H9 (cell line): Measurements from ENCODE around the gene KCTD12. TPM values are rescaled to one million over a fixed set of nuclear protein-coding genes. Genes with fewer than 3 reads are reported as not detected.

Experiments
- DNase-seq: peaks from one replicate; pipeline ENCODE4 v3.0.0-alpha.2; 2017
- H2AFZ ChIP-seq: one replicate; pipeline ENCODE4 v1.6.1; 2013; ENCODE audit warnings: mild to moderate bottlenecking, low read length, control low read depth, moderate library complexity
- H2AK5ac ChIP-seq: 2 replicates; pipeline ENCODE4 v1.6.1; 2013; ENCODE audit warnings: low read length, control low read depth, mixed read lengths; ENCODE audit not compliant: insufficient read length
- H2BK120ac ChIP-seq: one replicate; pipeline ENCODE4 v1.6.1; 2013; ENCODE audit warnings: low read depth, mild to moderate bottlenecking, low read length, control low read depth, inconsistent platforms; ENCODE audit not compliant: poor library complexity, severe bottlenecking
- H2BK12ac ChIP-seq: 2 replicates; pipeline ENCODE4 v1.6.1; 2013; ENCODE audit warnings: low read length, control low read depth, mixed read lengths, low read depth; ENCODE audit not compliant: insufficient read length
- H2BK15ac ChIP-seq: 2 replicates; pipeline ENCODE4 v1.6.1; 2013; ENCODE audit warnings: low read depth, low read length, control low read depth
- H2BK20ac ChIP-seq: one replicate; pipeline ENCODE4 v1.6.1; 2013; ENCODE audit warnings: low read depth, mild to moderate bottlenecking, low read length, control low read depth, inconsistent platforms; ENCODE audit not compliant: poor library complexity, severe bottlenecking
- H2BK5ac ChIP-seq: 2 replicates; pipeline ENCODE4 v1.6.1; 2013; ENCODE audit warnings: low read length, control low read depth, mixed read lengths; ENCODE audit not compliant: insufficient read length
- H3K14ac ChIP-seq: 2 replicates; pipeline ENCODE4 v1.6.1; 2013; ENCODE audit warnings: low read length, control low read depth; ENCODE audit not compliant: insufficient read depth
- H3K18ac ChIP-seq: 2 replicates; pipeline ENCODE4 v1.6.1; 2013; ENCODE audit warnings: low read depth, mild to moderate bottlenecking, mixed read lengths, low read length, control low read depth; ENCODE audit not compliant: insufficient read length
- H3K23ac ChIP-seq: 2 replicates; pipeline ENCODE4 v1.6.1; 2013; ENCODE audit warnings: low read length, control low read depth, mixed read lengths, low read depth; ENCODE audit not compliant: insufficient read length
- H3K23me2 ChIP-seq: 2 replicates; pipeline ENCODE4 v1.6.1; 2013; ENCODE audit warnings: low read depth, mild to moderate bottlenecking, mixed read lengths, low read length, control low read depth; ENCODE audit not compliant: insufficient read length, poor library complexity, severe bottlenecking
- H3K27ac ChIP-seq: 2 replicates; pipeline ENCODE4 v1.5.1; 2013; ENCODE audit warnings: low read length, control low read depth, mixed read lengths, low read depth; ENCODE audit not compliant: insufficient read length
- H3K27me3 ChIP-seq: 2 replicates; pipeline ENCODE4 v1.6.1; 2013; ENCODE audit warnings: low read length, control low read depth, inconsistent platforms; ENCODE audit not compliant: insufficient read depth
- H3K4ac ChIP-seq: 2 replicates; pipeline ENCODE4 v1.6.1; 2013; ENCODE audit warnings: low read depth, mild to moderate bottlenecking, control low read depth, inconsistent platforms, low read length, moderate library complexity
- H3K4me1 ChIP-seq: 2 replicates; pipeline ENCODE4 v1.6.1; 2013; ENCODE audit warnings: low read length, control low read depth, inconsistent platforms; ENCODE audit not compliant: insufficient read depth
- H3K4me2 ChIP-seq: 2 replicates; pipeline ENCODE4 v1.6.1; 2013; ENCODE audit warnings: low read length, control low read depth, mixed read lengths; ENCODE audit not compliant: insufficient read length, insufficient read depth
- H3K56ac ChIP-seq: 2 replicates; pipeline ENCODE4 v1.6.1; 2013; ENCODE audit warnings: low read depth, mild to moderate bottlenecking, mixed read lengths, low read length, control low read depth; ENCODE audit not compliant: insufficient read length
- H3K79me1 ChIP-seq: 2 replicates; pipeline ENCODE4 v1.6.1; 2013; ENCODE audit warnings: low read depth, mild to moderate bottlenecking, moderate library complexity, low read length, control low read depth, inconsistent platforms; ENCODE audit not compliant: insufficient read depth, poor library complexity, severe bottlenecking
- H3K79me2 ChIP-seq: 2 replicates; pipeline ENCODE4 v1.6.1; 2013; ENCODE audit warnings: low read length, control low read depth, inconsistent platforms; ENCODE audit not compliant: insufficient read depth
- H3K9ac ChIP-seq: 2 replicates; pipeline ENCODE4 v1.6.1; 2013; ENCODE audit warnings: low read length, control low read depth, mixed read lengths; ENCODE audit not compliant: insufficient read length; ENCODE audit errors: extremely low read depth
- H3K9me3 ChIP-seq: one replicate; pipeline ENCODE4 v1.6.1; 2013; ENCODE audit warnings: low read depth, low read length, inconsistent platforms; ENCODE audit not compliant: control insufficient read depth
- H3T11ph ChIP-seq: one replicate; pipeline ENCODE4 v1.6.1; 2013; ENCODE audit warnings: mild to moderate bottlenecking, low read length, control low read depth, inconsistent platforms
- H4K20me1 ChIP-seq: one replicate; pipeline ENCODE4 v1.6.1; 2013; ENCODE audit not compliant: control insufficient read depth, insufficient read length, insufficient read depth
- H4K5ac ChIP-seq: 2 replicates; pipeline ENCODE4 v1.6.1; 2013; ENCODE audit warnings: low read depth, mild to moderate bottlenecking, mixed read lengths, low read length, control low read depth; ENCODE audit not compliant: insufficient read length
- H4K8ac ChIP-seq: replicated peaks from 2 replicates; pipeline ENCODE4 v1.6.1; 2013; ENCODE audit warnings: low read length, control low read depth, mixed read lengths, low read depth; ENCODE audit not compliant: insufficient read length
- H4K91ac ChIP-seq: 2 replicates; pipeline ENCODE4 v1.6.1; 2013; ENCODE audit warnings: low read depth, mild to moderate bottlenecking, moderate library complexity, mixed read lengths, low read length, control low read depth; ENCODE audit not compliant: insufficient read length
- H3K27ac Mint-ChIP-seq, 3 experiments: 2 replicates in 2 of 3; 3 replicates in 1 of 3; pipeline ENCODE4 v1.8.0; 2020 to 2021; ENCODE audit warnings: mixed read lengths in 3 of 3, mild to moderate bottlenecking in 1 of 3, moderate library complexity in 1 of 3
- H3K27me3 Mint-ChIP-seq: 2 replicates; pipeline ENCODE4 v1.8.0; 2021; ENCODE audit warnings: low read depth, mild to moderate bottlenecking, moderate library complexity, mixed read lengths
- H3K36me3 Mint-ChIP-seq, 3 experiments: 2 replicates in 2 of 3; 3 replicates in 1 of 3; pipeline ENCODE4 v1.8.0; 2020 to 2021; ENCODE audit warnings: low read depth in 3 of 3, mixed read lengths in 3 of 3; ENCODE audit not compliant: insufficient read depth in 1 of 3
- H3K4me1 Mint-ChIP-seq, 2 experiments: 2 replicates each; pipeline ENCODE4 v1.8.0; 2020; ENCODE audit warnings: mixed read lengths in 2 of 2
- H3K4me3 Mint-ChIP-seq, 2 experiments: 2 replicates in 1 of 2; 3 replicates in 1 of 2; pipeline ENCODE4 v1.8.0; 2020 to 2021; ENCODE audit warnings: mild to moderate bottlenecking in 2 of 2, mixed read lengths in 2 of 2, moderate library complexity in 1 of 2
- H3K9me3 Mint-ChIP-seq, 2 experiments: 2 replicates in 1 of 2; 3 replicates in 1 of 2; pipeline ENCODE4 v1.8.0; 2020; ENCODE audit warnings: mild to moderate bottlenecking in 2 of 2, mixed read lengths in 2 of 2, moderate library complexity in 1 of 2
- CTCF ChIP-seq: fragments of 200-600 bp; sonication (generic); conservative IDR thresholded peaks from 3 replicates; pipeline ENCODE4 v1.8.0; 2021; ENCODE audit warnings: antibody characterized with exemption, mild to moderate bottlenecking
- WGBS: extraction: QIAGEN DNeasy Blood & Tissue Kit; methylation state at CpG from one replicate; pipeline ENCODE4 v1.1.7; 2013; ENCODE audit warnings: missing lambda C conversion rate, low lambda C conversion rate, mixed read lengths; ENCODE audit not compliant: insufficient read length; ENCODE audit errors: extremely low coverage; 5-methylcytosine and 5-hydroxymethylcytosine counted together
- total RNA-seq: library from RNA; stranded (reverse); gene quantifications from 2 replicates; pipeline ENCODE4 v1.2.1, GENCODE V29; 2021

Gene KCTD12
- total RNA-seq, 1 experiment from 2014 or later: 3.4 TPM

DNA sequence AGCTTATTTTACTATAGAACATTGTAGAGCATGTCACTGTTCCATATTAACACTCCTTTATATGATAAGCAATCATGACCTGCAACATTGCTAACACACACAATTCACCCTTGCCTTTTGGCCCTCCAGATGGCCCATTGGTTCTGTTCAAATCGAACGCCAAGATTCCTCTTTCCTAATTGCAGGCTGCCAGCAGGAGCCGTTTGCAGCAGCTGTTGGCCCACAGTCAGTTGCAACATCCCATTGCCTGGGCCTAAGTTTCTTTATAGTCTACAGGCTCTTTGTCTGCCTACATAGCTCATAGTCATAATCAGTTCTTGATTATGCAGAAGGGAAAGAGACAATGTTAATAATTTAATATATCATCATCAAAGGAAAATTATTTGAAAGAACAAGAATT is 37.6 kb downstream of the KCTD12 start:
- Histone ChIP-seq H3K9me3 (no peaks in the 10 kb centered on the region), H3K27me3 (no peaks in the 10 kb centered on the region), H2AK5ac (no peak overlapping the region), H3K23me2 (no peaks in the 10 kb centered on the region), H4K5ac (no peak overlapping the region), H3K4me2 (no peak overlapping the region), H4K91ac (no peak overlapping the region), H3K27ac (no peak overlapping the region), H2BK5ac (no peak overlapping the region), H3K9ac (no peak overlapping the region), H3K79me1 (no peaks in the 10 kb centered on the region), H2BK12ac (no peak overlapping the region), H3T11ph (no peak overlapping the region), H3K14ac (no peak overlapping the region), H2AFZ (no peak overlapping the region), H2BK15ac (no peak overlapping the region), H3K56ac (no peak overlapping the region), H3K79me2 (no peaks in the 10 kb centered on the region), H4K8ac (no peak overlapping the region), H3K4ac (no peak overlapping the region), H3K18ac (no peak overlapping the region), H3K4me1 (no peaks in the 10 kb centered on the region), H4K20me1 (no peaks in the 10 kb centered on the region), H2BK20ac (no peak overlapping the region), H3K23ac (no peak overlapping the region), H2BK120ac (no peak overlapping the region)
- Mint-ChIP-seq H3K4me1 (no peaks in the 10 kb centered on the region), H3K27ac (no peak overlapping the region), H3K4me3 (no peak overlapping the region), H3K36me3 (no peaks in the 10 kb centered on the region), H3K27me3 (no peaks in the 10 kb centered on the region), H3K9me3 (no peaks in the 10 kb centered on the region)
- no CpG with 5 or more reads among the region's 3 CpGs for WGBS
- no peak for TF ChIP-seq CTCF
- DNase-seq: no peak
